A673 (cell line): ENCODE measurements around the gene PIRT.

Experiments used
- CTCF ChIP-seq: fragments of 300-800, 200-600 bp; sonication (generic); conservative IDR thresholded peaks from 2 replicates; pipeline ENCODE4 v1.5.1; 2017; ENCODE audit warnings: low read depth, mild to moderate bottlenecking, antibody characterized with exemption, low read length, moderate library complexity, mixed read lengths
- EZH2 ChIP-seq: fragments of 200-600 bp; sonication (generic); IDR thresholded peaks from 2 replicates; pipeline ENCODE4 v1.6.1; 2017; ENCODE audit warnings: borderline replicate concordance, low read depth, mild to moderate bottlenecking, mixed read lengths, antibody characterized with exemption, low read length; ENCODE audit not compliant: poor library complexity, severe bottlenecking

- no peak for TF ChIP-seq CTCF
- no peak for TF ChIP-seq EZH2
Measured at GRCh38 chr17:10798332-10798749, 39.5 kb downstream of the PIRT start.
